Colonic mucosa (tissue), 4 donors: ENCODE measurements around the gene MTA2. TPM values are rescaled to one million over a fixed set of nuclear protein-coding genes. Genes with fewer than 3 reads are reported as not detected.
A peak's percentile ranks its signal among the peaks of the same experiment; 100 is the strongest.

Source experiments
- DNase-seq: peaks from one replicate; pipeline ENCODE4 v3.0.0-alpha.2; 2020
- H3K27ac ChIP-seq: fragments of 200-600 bp; one replicate; pipeline ENCODE4 v1.8.0; 2021
- H3K27me3 ChIP-seq: fragments of 200-600 bp; one replicate; pipeline ENCODE4 v1.8.0; 2021
- H3K36me3 ChIP-seq: fragments of 200-600 bp; one replicate; pipeline ENCODE4 v1.8.0; 2021
- H3K4me1 ChIP-seq: fragments of 200-600 bp; one replicate; pipeline ENCODE4 v1.8.0; 2021; ENCODE audit warnings: mild to moderate bottlenecking
- H3K4me3 ChIP-seq: fragments of 200-600 bp; one replicate; pipeline ENCODE4 v1.8.0; 2021
- H3K9ac ChIP-seq, 2 donors: one replicate each; pipeline ENCODE4 v1.7.0; 2013; ENCODE audit warnings: control low read depth in 2 of 2, low read depth in 2 of 2, low read length in 2 of 2
- H3K9me3 ChIP-seq: fragments of 200-600 bp; one replicate; pipeline ENCODE4 v1.8.0; 2021
- CTCF ChIP-seq: fragments of 200-600 bp; IDR thresholded peaks from one replicate; pipeline ENCODE4 v1.8.0; 2022; ENCODE audit warnings: antibody characterized with exemption, mild to moderate bottlenecking
- intact Hi-C: fragments of 100-400 bp; cut with DNase I; formaldehyde crosslinking; loops from one replicate; pipeline ENCODE4 v1.14.1; 2022
- total RNA-seq, 2 donors: library from RNA; stranded (reverse); fragmentation: NEBNext Ultra II Directional in 1 of 2; extraction: Animal tissue kit (Norgen Biotek cat#: 25700) in 1 of 2; gene quantifications; one replicate each; pipeline ENCODE4 v1.2.1, GENCODE V29; 2021
- donor health status: healthy.
- donor health status: DM: no; HTN: no; CAD: no.
- donor health status: DM: no; HTN: no; CAD: no.

The MTA2 gene
- total RNA-seq, 2 donors from 2014 or later: 91.0 to 133 TPM

- intact Hi-C loops: no loop called here
- H3K4me3 ChIP-seq: no peak overlapping the region
- H3K36me3 ChIP-seq: no peaks in the 10 kb centered on the region
- DNase-seq: no peak
- TF ChIP-seq CTCF: no peak
- no peak overlapping the region for H3K27ac ChIP-seq
- H3K4me1 ChIP-seq: no peaks in the 10 kb centered on the region
- no peaks in the 10 kb centered on the region for H3K27me3 ChIP-seq
- no peaks in the 10 kb centered on the region for H3K9me3 ChIP-seq
- H3K9ac ChIP-seq: no peak overlapping the region
These were observed 3.8 kb upstream of the MTA2 start for GRCh38 chr11:62605467-62605866.

- TF ChIP-seq CTCF: no peak
- Histone ChIP-seq H3K27ac (no peak overlapping the region), H3K9ac (no peak overlapping the region), H3K27me3 (no peaks in the 10 kb centered on the region), H3K36me3 (no peaks in the 10 kb centered on the region), H3K4me1 (peaks cover 5% of the 10 kb centered on the region), H3K9me3 (no peaks in the 10 kb centered on the region), H3K4me3 (no peak overlapping the region)
- no peak for DNase-seq
- intact Hi-C loops: no loop called here
These were observed 2.9 kb upstream of the MTA2 start for GRCh38 chr11:62604460-62605120.

- H3K4me3 ChIP-seq: no peak overlapping the region
- peaks cover 5% of the 10 kb centered on the region for H3K4me1 ChIP-seq
- H3K9ac ChIP-seq: no peak overlapping the region
- DNase-seq: no peak
- H3K27me3 ChIP-seq: no peaks in the 10 kb centered on the region
- H3K27ac ChIP-seq: no peak overlapping the region
- H3K36me3 ChIP-seq: no peaks in the 10 kb centered on the region
- intact Hi-C loops: no loop called here
- no peaks in the 10 kb centered on the region for H3K9me3 ChIP-seq
- TF ChIP-seq CTCF: no peak
These were observed 2.2 kb upstream of the MTA2 start for GRCh38 chr11:62603776-62604299.

- Histone ChIP-seq H3K27ac (no peak overlapping the region), H3K4me3 (peak overlapping the region; percentile 87), H3K9ac (peak overlapping the region in 1 of 2 donors; percentile 81), H3K9me3 (no peaks in the 10 kb centered on the region), H3K27me3 (no peaks in the 10 kb centered on the region), H3K4me1 (peaks cover 5% of the 10 kb centered on the region), H3K36me3 (peaks cover 3% of the 10 kb centered on the region)
- TF ChIP-seq CTCF: no peak
- peak; percentile 56 for DNase-seq
- intact Hi-C loops: no loop called here
These were observed 1.4 kb upstream of the MTA2 start for GRCh38 chr11:62603072-62603408.

- peak overlapping the region; percentile 62 to 81 for H3K9ac ChIP-seq
- intact Hi-C loops: no loop called here
- TF ChIP-seq CTCF: no peak
- H3K4me1 ChIP-seq: peaks cover 5% of the 10 kb centered on the region
- peak; percentile 80 for DNase-seq
- H3K4me3 ChIP-seq: peak overlapping the region; percentile 87
- no peaks in the 10 kb centered on the region for H3K27me3 ChIP-seq
- peaks cover 6% of the 10 kb centered on the region for H3K36me3 ChIP-seq
- peak overlapping the region; percentile 99 for H3K27ac ChIP-seq
- no peaks in the 10 kb centered on the region for H3K9me3 ChIP-seq
These were observed 741 bp upstream of the MTA2 start for GRCh38 chr11:62602141-62603071.
